Cardiac muscle cell (in vitro differentiated cells and primary cell): ENCODE measurements around the gene HSD17B4. TPM values are rescaled to one million over a fixed set of nuclear protein-coding genes. Genes with fewer than 3 reads are reported as not detected.
"Not testable (repeated sequence)": the region's sequence is repeated elsewhere in the genome, so short reads cannot be mapped to it uniquely, and the experiment has no call there.

Experiments used
- DNase-seq, 2 donors: peaks; one replicate each; pipeline versions ENCODE4 v3.0.0 to v3.0.0-alpha.2; 2010 to 2017; ENCODE audit warnings: low read depth in 1 of 2, low spot score in 1 of 2
- H3K27ac ChIP-seq: fragments of 200-600 bp; sonication (generic); 2 replicates; pipeline ENCODE4 v1.5.1; 2016
- H3K27me3 ChIP-seq: fragments of 200-600 bp; sonication (generic); 2 replicates; pipeline ENCODE4 v1.6.0; 2016; ENCODE audit warnings: control low read depth
- H3K36me3 ChIP-seq: fragments of 200-600 bp; sonication (generic); 2 replicates; pipeline ENCODE4 v1.5.1; 2016; ENCODE audit warnings: control low read depth
- H3K4me1 ChIP-seq: fragments of 200-600 bp; sonication (generic); 2 replicates; pipeline ENCODE4 v1.8.1; 2017; ENCODE audit warnings: low read depth, mild to moderate bottlenecking, mixed run types
- H3K4me3 ChIP-seq: fragments of 200-600 bp; sonication (generic); 2 replicates; pipeline ENCODE4 v1.5.1; 2016; ENCODE audit warnings: mild to moderate bottlenecking
- H3K9me3 ChIP-seq: fragments of 200-600 bp; sonication (generic); 2 replicates; pipeline ENCODE4 v1.5.1; 2017; ENCODE audit warnings: low read depth, mild to moderate bottlenecking, control low read depth
- polyA plus RNA-seq: library from polyadenylated mRNA; unstranded; fragments of >200 nt; fragmentation: Nextera tagmentation; extraction: Ambion mirVana; gene quantifications from 2 replicates; pipeline ENCODE4 v1.2.1, GENCODE V29; 2016
- total RNA-seq: library from RNA; depleted of rRNA; stranded (reverse); fragments of >200 nt; gene quantifications from 2 replicates; pipeline ENCODE4 v1.2.3, GENCODE V29; 2016
- TF ChIP-seq, protein P1 (sequence below): IDR thresholded peaks from 2 replicates; pipeline ENCODE4 v1.5.1; 2012; ENCODE audit warnings: low read depth, mild to moderate bottlenecking, low read length

Gene HSD17B4
- total and polyA plus RNA-seq, 2 experiments from 2014 or later = 165 to 183 TPM

DNA sequence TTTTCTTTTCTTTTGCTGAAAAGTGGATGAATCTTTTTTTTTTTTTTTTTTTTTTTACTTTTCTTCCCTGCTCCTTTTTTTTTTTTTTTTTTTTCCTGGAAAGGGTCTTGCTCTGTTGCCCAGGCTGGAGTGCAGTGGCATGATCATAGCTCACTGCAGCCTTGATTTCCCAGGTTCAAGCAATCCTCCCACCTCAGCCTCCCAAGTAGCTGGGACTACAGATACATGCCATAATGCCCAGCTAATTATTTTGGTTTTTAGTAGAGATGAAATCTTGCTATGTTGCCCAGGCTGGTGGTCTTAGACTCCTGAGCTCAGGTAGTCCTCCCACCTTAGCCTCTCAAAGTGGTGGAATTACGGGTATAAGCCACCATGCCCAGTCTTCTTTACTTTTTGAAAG, 20.9 kb downstream of the HSD17B4 start:
- H3K4me1 ChIP-seq = no peaks in the 10 kb centered on the region
- H3K27ac ChIP-seq = no peak overlapping the region
- TF ChIP-seq, protein P1, sequence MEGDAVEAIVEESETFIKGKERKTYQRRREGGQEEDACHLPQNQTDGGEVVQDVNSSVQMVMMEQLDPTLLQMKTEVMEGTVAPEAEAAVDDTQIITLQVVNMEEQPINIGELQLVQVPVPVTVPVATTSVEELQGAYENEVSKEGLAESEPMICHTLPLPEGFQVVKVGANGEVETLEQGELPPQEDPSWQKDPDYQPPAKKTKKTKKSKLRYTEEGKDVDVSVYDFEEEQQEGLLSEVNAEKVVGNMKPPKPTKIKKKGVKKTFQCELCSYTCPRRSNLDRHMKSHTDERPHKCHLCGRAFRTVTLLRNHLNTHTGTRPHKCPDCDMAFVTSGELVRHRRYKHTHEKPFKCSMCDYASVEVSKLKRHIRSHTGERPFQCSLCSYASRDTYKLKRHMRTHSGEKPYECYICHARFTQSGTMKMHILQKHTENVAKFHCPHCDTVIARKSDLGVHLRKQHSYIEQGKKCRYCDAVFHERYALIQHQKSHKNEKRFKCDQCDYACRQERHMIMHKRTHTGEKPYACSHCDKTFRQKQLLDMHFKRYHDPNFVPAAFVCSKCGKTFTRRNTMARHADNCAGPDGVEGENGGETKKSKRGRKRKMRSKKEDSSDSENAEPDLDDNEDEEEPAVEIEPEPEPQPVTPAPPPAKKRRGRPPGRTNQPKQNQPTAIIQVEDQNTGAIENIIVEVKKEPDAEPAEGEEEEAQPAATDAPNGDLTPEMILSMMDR = no peak
- no peak overlapping the region for H3K4me3 ChIP-seq
- H3K9me3 ChIP-seq = no peaks in the 10 kb centered on the region
- DNase-seq = no peak
- H3K36me3 ChIP-seq = peaks cover 8% of the 10 kb centered on the region
- no peaks in the 10 kb centered on the region for H3K27me3 ChIP-seq

DNA sequence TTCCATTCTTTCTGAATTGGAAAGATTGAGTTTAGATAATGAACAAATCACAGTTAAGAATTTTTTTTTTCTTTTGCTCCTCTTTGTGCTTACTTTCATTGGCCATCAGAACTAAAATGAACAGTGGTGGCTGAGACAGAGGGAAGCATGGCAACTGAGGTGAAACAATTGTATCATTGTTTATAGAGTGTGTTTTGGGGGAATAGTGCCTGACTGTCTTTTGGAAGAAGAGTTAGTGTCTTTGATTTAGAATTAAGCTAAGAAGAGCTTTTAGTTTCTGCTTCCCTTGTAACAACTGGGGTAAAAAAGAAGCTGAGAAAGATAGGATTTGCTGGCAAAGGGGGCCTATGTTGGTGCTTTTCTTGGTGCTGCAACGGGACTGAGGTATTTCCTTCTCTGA, 24.0 kb downstream of the HSD17B4 start:
- H3K4me1 ChIP-seq = no peaks in the 10 kb centered on the region
- H3K27me3 ChIP-seq = no peaks in the 10 kb centered on the region
- TF ChIP-seq, protein P1 = no peak
- no peak overlapping the region for H3K27ac ChIP-seq
- H3K4me3 ChIP-seq = no peak overlapping the region
- DNase-seq = no peak
- peaks cover 14% of the 10 kb centered on the region for H3K36me3 ChIP-seq
- no peaks in the 10 kb centered on the region for H3K9me3 ChIP-seq

DNA sequence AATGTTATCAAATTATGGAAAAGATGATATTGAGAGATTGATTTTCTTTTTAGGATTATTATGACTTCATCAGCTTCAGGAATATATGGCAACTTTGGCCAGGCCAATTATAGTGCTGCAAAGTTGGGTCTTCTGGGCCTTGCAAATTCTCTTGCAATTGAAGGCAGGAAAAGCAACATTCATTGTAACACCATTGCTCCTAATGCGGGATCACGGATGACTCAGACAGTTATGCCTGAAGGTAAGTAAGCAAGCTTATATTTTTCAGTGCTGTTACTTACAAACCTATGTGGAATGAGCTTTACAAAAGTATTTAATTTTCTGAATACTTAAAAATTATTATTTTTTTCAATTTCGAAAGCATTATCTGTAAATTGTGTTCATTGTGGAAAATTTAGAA, 26.5 kb downstream of the HSD17B4 start:
- DNase-seq = no peak
- Histone ChIP-seq H3K9me3 (no peaks in the 10 kb centered on the region), H3K36me3 (peaks cover 14% of the 10 kb centered on the region), H3K4me1 (peaks cover 7% of the 10 kb centered on the region), H3K27ac (no peak overlapping the region), H3K27me3 (no peaks in the 10 kb centered on the region), H3K4me3 (no peak overlapping the region)
- TF ChIP-seq, protein P1 = no peak

DNA sequence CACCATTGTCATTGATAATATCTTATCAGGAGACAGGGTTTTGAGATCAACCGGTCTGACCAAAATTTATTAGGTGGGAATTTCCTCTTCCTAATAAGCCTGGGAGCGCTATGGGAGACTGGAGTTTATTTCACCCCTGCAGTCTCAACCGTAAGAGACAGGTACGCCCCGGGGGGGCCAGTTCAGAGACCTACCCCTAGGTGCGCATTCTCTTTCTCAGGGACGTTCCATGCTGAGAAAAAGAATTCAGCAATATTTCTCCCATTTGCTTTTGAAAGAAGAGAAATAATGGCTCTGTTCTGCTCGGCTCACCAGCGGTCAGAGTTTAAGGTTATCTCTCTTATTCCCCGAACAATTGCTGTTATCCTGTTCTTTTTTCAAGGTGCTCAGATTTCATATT, 28.3 kb downstream of the HSD17B4 start:
- H3K4me1 ChIP-seq, H3K27me3 ChIP-seq, H3K4me3 ChIP-seq, DNase-seq, H3K27ac ChIP-seq, H3K9me3 ChIP-seq: not testable (repeated sequence)
- peaks cover 14% of the 10 kb centered on the region for H3K36me3 ChIP-seq

DNA sequence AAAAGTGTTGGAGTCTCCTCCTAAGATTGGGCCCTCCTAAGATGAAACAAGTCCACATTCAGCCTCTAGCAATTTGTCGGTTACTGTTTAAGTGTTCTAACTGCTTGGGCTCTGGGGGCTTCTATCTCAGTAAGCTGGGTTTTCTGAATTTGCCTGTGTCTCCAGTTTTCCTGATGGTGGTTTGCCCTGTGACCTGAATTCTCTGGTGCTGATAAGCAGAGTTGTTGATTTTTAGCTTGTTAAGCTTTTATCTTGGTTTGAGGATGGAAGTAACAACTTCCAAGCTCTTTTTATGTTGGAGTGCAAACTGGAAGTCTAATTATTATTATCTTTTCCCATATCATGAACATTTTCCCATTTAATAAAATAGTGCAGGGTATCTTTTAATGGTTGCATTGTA, 30.9 kb downstream of the HSD17B4 start:
- DNase-seq = no peak
- H3K9me3 ChIP-seq = no peaks in the 10 kb centered on the region
- TF ChIP-seq, protein P1 = no peak
- H3K36me3 ChIP-seq = peaks cover 6% of the 10 kb centered on the region
- H3K4me1 ChIP-seq = peaks cover 7% of the 10 kb centered on the region
- no peaks in the 10 kb centered on the region for H3K27me3 ChIP-seq
- H3K27ac ChIP-seq = no peak overlapping the region
- no peak overlapping the region for H3K4me3 ChIP-seq

DNA sequence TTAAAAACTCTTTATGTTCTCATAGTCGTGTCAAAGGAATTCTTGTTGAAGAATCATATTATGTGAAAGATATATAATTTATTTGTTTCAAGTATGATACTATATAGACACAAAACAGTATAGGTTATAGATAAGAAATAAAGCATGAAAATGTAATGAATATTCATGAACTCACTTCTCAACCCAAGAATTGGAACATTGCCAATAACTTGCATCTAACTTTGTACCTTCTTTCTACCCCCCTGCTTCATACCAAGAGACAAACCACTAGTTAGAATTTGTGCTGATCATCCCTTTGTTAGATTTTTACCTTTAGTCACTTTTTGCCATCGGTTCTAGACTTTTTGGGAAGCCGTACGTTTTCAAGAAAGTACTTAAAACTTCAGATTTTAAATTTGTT, 32.6 kb downstream of the HSD17B4 start:
- Histone ChIP-seq H3K4me1 (peaks cover 7% of the 10 kb centered on the region), H3K27ac (no peak overlapping the region), H3K9me3 (no peaks in the 10 kb centered on the region), H3K27me3 (no peaks in the 10 kb centered on the region), H3K4me3 (no peak overlapping the region), H3K36me3 (peaks cover 3% of the 10 kb centered on the region)
- TF ChIP-seq, protein P1 = no peak
- DNase-seq = no peak
